Activated T-cell treated with anti-CD3 and anti-CD28 coated beads for 4 hours (primary cell): ENCODE measurements around the gene PAGE2B.
"Not testable (repeated sequence)": the region's sequence is repeated elsewhere in the genome, so short reads cannot be mapped to it uniquely, and the experiment has no call there.

Experiments
- DNase-seq: peaks from one replicate; pipeline ENCODE4 v3.0.0-alpha.2; 2020

Gene PAGE2B, protein sequence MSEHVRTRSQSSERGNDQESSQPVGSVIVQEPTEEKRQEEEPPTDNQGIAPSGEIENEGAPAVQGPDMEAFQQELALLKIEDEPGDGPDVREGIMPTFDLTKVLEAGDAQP

DNA sequence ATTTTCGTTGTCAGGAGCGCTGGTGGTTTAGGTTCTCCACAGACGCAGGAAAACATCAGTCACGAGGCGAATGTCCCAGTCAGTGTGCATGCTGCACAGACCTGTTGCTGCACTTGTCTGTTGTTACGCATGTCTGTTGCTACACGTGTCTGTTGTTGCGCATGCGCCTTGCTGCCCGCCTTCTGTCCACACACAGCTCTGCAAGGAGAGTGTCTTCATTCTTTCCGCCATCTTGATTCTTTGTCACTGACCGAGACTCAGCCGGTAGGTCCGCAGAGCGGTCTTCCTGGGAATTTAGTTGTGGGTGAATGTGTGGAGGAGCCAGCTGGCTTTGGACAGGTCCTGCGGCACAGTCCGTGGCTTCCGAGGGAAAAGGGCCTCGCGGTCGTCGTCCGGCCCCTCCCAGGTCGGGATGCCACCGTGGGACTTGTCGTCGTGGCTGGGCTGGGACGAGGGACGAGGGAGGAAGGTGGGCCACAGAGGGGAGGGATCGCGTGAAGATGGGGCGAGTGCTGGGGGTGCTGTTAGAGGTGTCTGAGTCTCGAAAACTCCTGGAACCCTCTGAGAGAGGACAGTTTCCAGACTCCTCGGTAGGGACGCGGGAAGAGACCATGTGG lies at the start of gene PAGE2B:
Gene PAGE2B, plus strand, starts transcription at position 180 of the 617 bp plus-strand sequence. CDS start 1,012 bp downstream, outside the sequence.
- DNase-seq = no peak

DNA sequence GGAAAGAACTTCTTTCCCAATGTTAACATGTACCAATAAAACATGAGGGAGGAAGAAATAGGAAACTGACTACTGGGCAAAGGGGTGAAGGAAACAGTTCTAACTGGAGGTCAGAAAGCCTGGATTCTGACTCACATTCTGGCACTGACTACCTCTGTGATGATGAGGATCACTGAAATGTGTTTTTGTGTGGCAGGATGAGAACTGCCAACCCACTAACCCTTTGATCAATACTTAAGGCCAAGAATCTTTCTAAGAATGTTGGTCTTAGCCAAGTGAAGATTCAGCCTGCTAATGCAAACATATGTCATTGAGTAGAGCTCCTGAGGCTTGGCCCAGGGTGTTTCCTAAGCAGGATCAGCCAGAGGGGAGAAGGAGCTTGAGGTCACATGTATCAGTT lies 48.7 kb upstream of the PAGE2B start:
- DNase-seq = no peak

DNA sequence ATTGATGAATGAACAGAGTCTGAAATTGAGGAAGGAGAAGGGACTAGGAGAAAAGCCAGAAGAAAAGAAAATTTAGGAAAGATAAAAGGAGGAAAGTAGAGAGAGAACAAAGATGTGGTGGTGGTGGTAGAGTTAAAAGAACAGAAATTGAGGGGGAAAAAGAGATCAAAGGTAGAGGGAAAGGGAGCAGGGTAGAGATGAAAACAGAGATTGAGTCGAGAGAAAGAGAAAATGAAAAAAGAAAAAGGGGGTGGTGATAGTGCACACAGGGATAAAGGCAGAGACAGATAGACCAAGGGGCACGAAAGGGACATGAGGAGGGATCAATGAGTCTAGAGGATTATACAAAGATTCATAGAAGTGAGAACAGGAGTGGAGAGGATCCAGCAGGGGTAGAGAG lies 48.0 kb upstream of the PAGE2B start:
- no peak for DNase-seq

DNA sequence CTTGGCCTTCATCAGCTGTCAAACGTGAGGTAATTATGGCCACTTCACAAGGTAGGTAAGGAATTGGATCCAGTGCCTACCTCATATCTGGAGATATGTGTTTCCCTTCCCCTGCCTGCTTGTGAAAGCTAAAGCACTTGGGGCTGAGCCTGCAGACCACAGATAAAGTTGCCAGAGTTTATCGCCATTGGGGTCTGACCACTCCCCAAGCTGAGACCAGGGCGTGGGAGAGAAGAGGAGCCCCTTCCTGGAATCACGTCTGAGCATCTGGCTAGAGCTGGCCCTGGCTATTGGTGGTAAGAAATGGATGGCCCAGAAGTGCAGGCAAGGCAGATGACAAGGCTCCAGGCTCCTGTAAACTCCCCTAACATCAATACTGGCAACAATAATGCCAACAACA lies 46.8 kb upstream of the PAGE2B start:
- no peak for DNase-seq

DNA sequence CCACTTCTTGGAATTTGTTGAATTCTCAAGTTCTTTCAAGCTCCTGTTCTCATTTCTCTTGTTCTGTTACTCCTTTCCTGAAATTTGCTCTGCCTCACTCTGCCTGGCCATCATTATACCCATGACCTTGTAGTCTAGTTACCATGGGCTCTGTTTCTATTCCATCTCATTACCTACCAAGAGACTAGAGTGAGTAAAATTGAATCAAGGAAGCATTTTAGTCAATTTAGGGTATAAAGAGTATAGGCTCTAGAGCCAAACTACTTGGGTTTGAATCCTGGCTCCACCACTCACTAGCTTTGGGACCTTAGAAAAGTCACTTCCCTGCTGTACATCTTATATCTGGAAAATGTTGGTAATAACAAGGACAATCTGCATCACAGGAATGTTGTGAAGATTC lies 46.2 kb upstream of the PAGE2B start:
- DNase-seq = no peak

DNA sequence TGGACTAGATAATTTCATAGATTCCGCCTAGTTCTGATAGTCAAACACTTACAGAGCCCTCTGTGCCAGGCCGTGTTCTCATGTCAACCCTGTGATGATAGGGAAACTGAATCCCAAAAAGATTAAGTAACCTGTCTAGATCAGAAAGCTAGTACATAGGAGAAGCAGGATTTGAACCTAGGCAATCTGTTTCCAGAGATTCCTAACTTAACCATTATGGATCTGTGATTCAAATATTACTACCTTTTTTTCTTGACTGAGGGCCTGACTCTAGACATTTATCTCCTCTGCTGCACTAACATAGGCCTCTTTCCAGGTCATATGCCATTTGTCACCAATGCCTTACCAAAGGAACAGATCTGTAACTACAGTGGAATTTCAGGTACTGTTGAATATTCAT lies 45.5 kb upstream of the PAGE2B start:
- DNase-seq = no peak

DNA sequence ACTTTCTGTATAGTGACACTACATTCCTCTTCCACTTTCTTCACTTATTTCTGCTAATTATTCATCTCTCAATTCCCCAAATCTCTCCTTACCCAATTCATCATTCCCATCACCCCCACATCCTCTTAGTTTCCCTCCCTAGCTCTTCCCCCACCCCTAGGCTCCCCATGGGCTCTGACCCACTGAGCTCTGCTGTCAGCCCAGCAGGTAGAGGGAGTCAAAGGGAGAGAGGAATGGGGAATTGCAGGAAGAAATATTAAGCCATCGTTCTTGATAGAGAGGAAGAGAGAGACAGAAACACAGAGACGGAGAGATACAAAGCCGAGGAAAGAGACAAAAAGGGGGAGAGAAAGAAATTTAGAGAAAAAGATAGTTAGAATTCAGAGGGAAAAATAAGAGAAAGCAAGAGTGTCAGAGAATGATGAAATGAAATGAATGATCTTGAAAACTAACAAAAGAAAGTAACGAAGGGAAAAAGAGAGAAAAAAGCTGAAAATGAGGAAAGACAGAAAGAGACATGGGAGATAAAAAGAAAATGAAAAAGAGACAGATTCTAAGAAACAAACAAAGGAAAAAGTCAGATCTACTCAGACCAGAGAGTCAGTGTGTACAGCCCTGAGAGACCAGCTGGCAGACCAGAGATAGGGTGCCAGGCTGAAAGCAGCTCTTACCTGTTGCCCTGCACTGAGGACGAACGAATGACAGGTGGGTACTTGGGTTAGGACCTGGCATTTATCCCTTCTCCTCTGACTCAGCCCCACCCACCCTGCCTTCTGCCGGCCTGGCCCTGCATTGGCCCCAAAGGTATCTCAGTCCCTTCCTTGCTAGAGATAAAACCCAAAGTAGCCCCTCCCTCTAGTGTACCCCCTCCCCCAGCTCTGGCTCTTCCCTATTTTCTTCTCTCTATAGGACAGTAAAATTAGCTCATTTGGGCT lies 44.3 kb upstream of the PAGE2B start, which contains the start of gene ALAS2:
Gene ALAS2, minus strand, starts transcription at position 707 of the 935 bp plus-strand sequence. CDS start 4,977 bp downstream, outside the sequence.
- DNase-seq = no peak

DNA sequence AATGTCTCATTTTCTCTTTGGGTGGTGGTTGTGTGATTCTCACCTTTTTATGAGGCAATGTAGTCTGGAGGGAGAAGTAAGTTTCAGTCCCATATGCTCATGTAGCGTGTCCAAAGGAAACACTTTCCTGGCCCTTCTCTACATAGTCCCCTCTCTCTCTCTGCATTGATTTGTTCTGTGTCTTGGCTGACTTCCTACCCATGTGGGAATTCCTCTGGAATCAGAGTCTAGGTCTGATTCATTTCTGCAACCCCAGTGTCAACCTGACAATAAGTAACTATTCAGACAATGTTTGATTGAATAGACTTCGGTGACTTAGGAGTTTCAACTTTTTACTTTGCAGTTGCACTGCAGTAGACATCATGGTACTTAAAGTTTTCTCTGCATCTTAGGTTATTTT lies 41.4 kb upstream of the PAGE2B start:
- no peak for DNase-seq

DNA sequence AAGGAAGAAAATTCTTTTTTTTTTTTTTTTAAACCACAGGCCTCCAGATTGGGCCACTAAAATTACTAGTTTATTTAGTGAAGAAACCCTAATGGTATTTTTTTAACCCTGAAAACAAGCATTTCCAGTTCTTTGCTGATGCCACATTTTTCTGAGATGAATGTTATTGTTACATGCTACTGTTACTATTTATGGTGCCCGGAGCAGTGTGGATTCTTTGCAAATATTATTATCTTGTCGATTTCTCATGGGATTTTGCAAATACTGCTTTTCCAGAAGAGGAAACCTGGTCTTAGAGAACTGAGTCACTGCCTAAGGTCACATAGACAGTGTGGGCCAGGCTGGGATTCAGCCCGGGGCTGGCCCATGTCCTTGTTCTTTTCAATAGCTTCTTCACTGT lies 35.4 kb upstream of the PAGE2B start:
- no peak for DNase-seq

DNA sequence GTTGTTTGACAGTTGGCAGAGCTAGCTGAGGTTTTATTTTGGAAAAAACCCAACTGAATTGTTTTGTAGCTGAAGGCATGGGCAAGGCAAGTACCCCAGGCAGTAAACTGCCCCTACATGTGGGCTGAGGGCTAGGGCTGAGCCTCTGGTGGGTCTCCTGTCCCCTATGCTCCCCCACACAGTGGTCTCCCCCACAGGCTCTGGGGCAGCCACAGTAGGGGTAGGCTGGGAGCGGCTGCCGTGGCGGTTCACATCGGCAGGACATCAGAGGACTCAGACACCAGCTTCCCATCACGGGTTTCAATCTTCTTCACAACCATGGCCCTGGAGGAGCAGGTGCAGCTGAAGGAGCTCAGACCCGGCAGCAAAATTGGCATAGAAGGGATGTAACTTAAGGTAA lies 33.3 kb upstream of the PAGE2B start:
- DNase-seq = no peak

DNA sequence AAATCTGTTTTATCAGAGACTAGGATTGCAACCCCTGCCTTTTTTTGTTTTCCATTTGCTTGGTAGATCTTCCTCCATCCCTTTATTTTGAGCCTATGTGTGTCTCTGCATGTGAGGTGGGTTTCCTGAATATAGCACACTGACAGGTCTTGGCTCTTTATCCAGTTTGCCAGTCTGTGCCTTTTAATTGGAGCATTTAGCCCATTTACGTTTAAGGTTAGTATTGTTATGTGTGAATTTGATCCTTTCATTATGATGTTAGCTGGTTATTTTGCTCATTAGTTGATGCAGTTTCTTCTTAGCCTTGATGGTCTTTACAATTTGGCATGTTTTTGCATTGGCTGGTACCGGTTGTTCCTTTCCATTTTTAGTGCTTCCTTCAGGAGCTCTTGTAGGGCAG lies 24.2 kb upstream of the PAGE2B start:
- DNase-seq = not testable (repeated sequence)

DNA sequence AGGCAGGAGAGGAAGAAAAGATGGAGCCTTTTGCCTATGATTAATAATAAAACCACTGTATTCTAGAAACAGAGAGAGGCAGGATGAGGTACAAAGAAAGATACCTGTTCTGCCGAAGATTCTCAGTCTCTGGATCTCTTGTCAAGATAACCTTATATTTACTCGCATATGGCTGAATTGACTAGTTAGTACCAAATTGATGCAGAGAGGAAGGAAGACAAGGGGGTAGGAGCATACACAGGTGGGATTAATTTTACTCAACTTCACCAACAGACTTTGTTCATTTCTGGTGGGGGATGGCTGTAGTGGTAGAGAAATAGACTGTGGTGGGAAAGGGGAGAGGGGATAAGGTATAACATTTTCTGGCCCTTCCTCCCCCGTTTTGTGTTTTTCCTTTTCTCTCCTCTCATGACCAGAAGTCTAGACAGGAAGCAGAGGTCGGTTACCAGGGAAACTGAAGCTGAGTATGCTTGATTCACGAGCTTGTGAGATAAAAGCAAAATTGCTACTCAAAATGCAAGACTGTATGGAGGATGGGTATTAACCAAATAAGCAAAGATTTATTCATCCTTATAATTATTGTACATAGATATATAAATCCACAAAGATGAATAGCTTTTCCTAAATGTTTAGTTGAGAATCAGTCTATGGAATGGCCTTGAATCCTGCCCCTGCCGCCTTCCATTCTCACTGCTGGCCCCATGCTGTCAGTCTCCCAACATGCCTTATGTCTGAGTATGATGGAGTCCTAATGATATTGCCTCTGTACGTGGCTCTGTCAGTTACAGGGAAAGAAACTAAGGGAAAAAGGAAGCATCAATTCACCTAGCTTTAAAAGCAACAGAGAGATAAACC lies 17.8 kb upstream of the PAGE2B start:
- no peak for DNase-seq

DNA sequence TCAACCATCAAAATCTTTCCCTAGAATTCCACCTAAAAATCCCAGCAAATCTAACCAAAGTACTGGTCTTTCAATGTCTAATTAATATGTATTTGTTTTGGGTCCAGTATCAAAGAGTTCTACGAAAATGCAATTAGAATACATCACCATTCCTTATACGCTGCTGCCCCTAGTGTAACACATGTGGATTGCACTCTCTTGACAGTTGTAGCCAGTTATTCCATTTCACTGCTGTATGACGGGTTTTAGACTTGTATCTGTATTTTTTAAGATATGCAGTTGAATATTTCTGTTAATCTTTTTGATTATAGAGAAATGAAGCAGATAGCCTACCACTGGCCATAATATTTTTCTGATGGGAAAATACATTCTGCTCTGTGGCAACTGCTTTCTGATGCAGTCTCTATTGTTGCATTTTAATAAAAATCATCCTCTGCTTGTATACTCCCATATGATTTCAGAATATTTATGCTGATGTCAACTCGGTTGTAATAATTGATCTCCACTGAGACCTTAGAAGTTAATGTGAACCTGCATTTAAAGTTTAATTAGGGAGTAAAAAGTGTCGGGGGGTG lies 17.1 kb upstream of the PAGE2B start:
- DNase-seq = peak; percentile 5

DNA sequence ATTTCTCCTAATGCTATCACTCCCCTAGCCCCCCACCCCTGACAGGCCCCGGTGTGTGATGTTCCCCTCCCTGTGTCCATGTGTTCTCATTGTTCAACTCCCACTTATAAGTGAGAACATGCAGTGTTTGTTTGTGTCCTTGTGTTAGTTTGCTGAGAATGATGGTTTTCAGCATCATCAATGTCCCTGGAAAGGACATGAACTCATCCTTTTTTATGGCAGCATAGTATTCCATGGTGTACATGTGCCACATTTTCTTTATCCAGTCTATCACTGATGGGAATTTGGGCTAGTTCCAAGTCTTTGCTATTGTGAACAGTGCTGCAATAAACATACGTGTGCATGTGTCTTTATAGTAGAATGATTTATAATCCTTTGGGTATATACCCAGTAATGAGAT lies 7.7 kb upstream of the PAGE2B start:
- DNase-seq = not testable (repeated sequence)

DNA sequence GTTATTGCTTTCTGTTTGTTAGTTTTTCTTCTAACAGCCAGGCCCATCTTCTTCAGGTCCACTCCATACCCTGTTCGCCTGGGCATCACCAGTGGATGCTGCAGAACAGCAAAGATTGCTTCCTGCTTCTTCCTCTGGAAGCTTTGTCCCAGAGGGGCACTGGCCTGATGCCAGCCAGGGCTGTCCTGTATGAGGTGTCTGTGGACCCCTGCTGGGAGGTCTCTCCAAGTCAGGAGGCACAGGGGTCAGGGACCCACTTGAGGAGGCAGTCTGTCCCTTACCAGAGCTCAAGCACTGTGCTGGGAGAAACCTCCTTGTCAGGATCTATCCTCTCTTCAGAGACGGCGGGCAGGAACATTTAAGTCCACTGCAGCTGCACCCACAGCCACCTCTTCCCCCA lies 2.5 kb upstream of the PAGE2B start:
- no peak for DNase-seq

DNA sequence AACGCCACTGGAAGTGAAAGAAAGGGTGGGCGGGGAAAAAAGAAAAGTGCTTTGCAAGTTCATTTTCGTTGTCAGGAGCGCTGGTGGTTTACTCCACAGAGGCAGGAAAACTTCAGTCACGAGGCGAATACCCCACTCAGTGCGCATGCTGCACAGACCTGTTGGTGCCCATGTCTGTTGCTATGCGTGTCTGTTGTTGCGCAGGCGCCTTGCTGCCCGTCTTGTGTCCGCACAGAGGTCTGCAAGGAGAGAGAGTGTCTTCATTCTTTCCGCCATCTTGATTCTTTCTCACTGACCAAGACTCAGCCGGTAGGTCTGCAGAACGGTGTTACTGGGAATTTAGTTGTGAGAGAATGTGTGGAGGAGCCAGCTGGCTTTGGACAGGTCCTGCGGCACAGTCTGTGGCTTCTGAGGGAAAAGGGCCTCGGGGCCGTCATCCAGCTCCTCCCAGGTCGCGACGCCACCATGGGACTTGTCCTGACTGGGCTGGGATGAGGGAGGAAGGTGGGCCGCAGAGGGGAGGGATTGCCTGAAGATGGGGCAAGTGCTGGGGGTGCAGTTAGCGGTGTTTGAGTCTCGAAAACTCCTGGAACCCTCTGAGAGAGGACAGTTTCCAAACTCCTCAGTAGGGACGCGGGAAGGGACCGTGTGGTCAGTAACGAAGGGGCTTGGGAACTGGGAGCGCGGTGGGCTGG lies 14.1 kb downstream of the PAGE2B start, which contains the start of gene PAGE2:
Gene PAGE2, plus strand, starts transcription at position 224 of the 695 bp plus-strand sequence. CDS start 1,003 bp downstream, outside the sequence.
- no peak for DNase-seq

DNA sequence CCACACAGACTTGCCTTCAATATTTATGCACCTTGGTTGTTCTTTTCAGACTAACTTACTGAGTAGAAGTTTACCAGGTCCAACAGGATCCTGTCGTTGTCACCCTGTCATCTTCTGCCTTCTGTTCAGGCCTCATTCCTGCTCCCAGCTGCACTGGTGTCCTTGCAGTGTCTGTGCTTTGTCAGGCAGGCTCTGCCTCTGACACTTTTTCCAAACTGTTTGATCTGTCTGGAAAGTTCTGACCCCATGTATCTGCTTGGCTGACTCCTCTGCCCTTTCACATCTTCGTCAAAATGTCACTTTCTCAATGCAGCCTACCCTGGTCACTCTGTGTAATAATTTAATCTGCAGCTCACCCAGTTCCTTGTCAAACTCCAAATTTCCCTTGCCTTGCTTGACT lies 23.9 kb downstream of the PAGE2B start:
- DNase-seq = no peak

DNA sequence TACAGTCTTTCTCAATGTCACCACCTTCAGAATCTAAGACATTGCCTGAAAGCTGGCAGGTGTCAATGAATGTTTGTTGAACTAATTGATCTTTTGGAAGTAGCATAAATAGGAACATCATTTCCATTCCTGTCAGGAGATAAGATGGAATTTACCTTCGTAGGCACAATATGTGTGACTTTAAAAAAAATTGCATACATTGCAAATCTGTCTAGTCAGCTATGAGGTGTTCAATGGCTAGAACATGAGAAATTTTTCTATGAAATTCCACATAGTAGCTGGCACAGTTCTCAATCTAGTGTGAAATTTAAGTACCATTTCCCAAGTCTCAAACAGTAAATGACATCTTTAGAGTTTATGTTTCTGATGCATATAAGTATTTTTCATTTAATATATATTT lies 24.3 kb downstream of the PAGE2B start:
- DNase-seq = no peak

DNA sequence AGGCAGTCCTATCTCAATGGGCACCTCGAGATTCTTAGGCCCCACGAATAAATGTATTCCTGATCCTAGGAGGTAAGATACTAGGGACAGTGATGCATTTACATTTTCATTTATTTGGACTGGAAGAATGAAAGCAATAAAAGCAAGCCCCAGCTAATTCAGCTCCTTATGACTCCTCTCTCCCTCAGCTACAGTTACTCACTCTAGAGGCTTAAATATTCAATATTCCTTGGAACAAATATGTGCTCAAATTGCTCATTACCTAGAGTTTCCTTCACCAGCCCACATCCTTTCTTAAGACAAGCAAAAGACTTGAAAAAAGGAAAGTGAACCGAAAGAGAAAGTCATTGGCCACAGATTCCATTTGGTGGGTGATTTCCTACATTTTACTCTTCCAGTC lies 27.9 kb downstream of the PAGE2B start:
- DNase-seq = no peak

DNA sequence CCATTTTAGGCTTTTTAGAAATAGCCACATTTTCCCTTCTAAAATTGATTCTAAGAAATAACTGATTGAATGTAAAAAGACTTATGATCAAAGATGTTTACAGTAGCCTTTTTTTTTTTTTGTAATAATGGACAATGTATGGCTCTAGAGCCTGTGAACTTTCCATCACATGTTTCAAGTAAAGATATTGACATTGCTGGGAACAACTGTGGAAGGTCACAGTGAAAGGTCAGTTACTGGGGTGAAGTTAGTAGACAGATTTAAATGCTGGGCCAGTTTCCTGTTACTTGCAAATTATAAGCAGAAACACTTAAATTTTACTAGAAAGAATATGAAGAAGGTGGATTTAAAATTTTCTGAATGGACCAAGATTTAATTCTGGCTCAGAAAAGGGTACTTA lies 32.4 kb downstream of the PAGE2B start:
- no peak for DNase-seq

DNA sequence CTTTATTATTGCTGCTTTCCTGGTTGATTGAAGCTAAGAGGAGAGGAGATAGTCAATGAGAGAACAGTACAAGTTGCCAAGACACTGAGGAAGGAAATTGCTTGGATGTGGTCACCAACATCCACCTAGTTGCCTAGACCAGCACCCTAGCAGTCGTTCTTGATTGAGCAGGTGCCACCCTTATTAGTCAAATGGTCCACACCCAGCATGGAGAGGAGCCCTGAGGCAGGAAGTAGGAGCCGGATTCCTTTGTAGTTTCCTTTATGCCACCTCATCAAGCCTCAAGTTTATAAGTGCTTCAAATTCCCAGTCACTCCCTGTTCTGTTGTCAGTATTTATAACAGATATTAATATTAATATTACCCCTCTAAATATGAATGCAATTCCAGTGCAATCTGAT lies 33.1 kb downstream of the PAGE2B start:
- DNase-seq = no peak

DNA sequence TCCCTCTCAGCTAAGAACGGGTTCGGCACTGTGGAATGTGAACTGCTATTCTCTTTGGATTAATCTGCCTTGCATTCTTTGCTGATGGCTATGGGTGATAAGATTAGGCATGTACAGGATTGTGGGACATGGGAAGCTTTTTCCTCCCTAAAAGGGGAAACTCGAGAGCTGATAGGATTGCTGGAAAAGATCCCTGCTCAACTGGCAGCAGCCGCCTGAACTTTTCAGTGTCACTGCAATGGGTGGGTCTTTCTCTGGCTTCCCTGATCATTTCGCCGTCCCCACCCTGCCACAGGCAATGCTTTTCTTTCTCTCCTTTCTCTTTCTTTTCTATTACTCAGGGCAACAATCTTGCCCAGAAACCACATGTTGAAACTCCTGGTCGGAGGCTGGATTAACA lies 34.5 kb downstream of the PAGE2B start:
- no peak for DNase-seq
